Uterus (tissue), 2 donors: Measurements from ENCODE around the gene DCAF16.

ENCODE experiments used
- CTCF ChIP-seq, 4 experiments: fragments of 200-600 bp in 2 of 4; fragments of 450-650 bp in 2 of 4; sonication (generic) in 2 of 4; IDR thresholded peaks; one replicate each; pipeline ENCODE4 v1.5.1; 2016 to 2019; ENCODE audit warnings: antibody characterized with exemption in 4 of 4, mild to moderate bottlenecking in 2 of 4, moderate library complexity in 1 of 4
- POLR2A ChIP-seq, 2 donors: fragments of 450-650 bp; IDR thresholded peaks; one replicate each; pipeline ENCODE4 v1.6.1; 2016; ENCODE audit warnings: antibody characterized with exemption in 2 of 2, mild to moderate bottlenecking in 1 of 2, moderate library complexity in 1 of 2

- no peak for TF ChIP-seq CTCF (IDR thresholded peaks at IDR 0.05)
- no peak for TF ChIP-seq POLR2A (IDR thresholded peaks at IDR 0.05)
These were observed 35.7 kb upstream of the DCAF16 start for GRCh38 chr4:17846266-17846665.
